Left cardiac atrium (tissue), 4 donors: ENCODE results near the gene SORT1. TPM values are rescaled to one million over a fixed set of nuclear protein-coding genes. Genes with fewer than 3 reads are reported as not detected.
"Not testable (repeated sequence)": the region's sequence is repeated elsewhere in the genome, so short reads cannot be mapped to it uniquely, and the experiment has no call there.

ENCODE experiments used
- ATAC-seq, 2 donors: fragments of 200-7000 bp; cut with Tn5 transposase; one replicate each; pipeline ENCODE4 v1.9.1; 2020; ENCODE audit warnings: mild to moderate bottlenecking in 2 of 2, moderate library complexity in 2 of 2
- DNase-seq: peaks from one replicate; pipeline ENCODE4 v3.0.0-alpha.2; 2020
- intact Hi-C, 2 donors: fragments of 100-400 bp; cut with DNase I; formaldehyde crosslinking; loops; one replicate each; pipeline versions ENCODE4 v1.14.1 to v1.15.1; 2022 to 2023
- total RNA-seq, 2 donors: library from RNA; stranded (reverse); fragmentation: NEBNext Ultra II Directional; extraction: Animal tissue kit (Norgen Biotek cat#: 25700); gene quantifications; one replicate each; pipeline ENCODE4 v1.2.1, GENCODE V29; 2021
- donor health status: DM: no; HTN: yes; CAD: no.
- donor health status: DM: no; HTN: yes; CAD: no; lungs with severe emphysema.
- donor health status: DM: yes; HTN: yes; CAD: no.
- donor health status: Dilated cardiomyopathy.

The SORT1 gene
- total RNA-seq, 2 donors from 2014 or later = 139 to 157 TPM

DNA sequence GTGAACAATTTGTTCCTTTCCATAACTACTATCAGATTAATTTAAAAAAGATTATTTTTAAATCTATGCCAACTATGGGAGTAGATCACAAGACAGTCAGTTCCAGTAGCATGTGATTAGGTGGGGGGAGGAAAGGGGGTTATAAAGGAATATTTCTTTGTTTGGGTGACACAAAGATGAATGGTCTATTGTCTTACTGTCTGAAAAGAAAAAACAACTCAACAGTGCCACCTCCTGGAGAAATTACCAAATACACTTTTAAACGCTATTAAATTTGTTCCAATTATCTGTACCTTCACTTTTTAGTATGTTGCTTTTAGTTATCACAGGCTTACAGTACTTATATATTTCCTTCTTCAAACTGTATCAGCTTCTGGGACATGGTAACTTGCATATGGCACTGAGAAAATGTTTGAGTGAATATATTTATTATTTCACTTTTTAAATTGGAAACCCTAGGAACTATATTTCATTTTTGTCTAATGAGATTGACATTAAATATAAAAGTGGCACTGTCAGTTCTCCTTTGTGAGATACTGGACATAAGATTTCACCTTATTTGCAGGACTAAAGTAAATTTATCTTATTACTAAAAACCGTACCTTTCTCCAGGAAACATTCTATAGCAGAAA, 1.7 kb upstream of the SORT1 start:
- intact Hi-C loops = loop anchor here (2.0 to 5.0 kb wide), 3 partner anchors 37 to 137 kb away; no protein-coding TSS in a partner anchor
- peak in 1 of 2 donors; percentile 4 for ATAC-seq
- no peak for DNase-seq

- intact Hi-C loops = loop anchor here (2.0 to 5.0 kb wide), 3 partner anchors 36 to 136 kb away; no protein-coding TSS in a partner anchor
- no peak for ATAC-seq
Measured at GRCh38 chr1:109398343-109399225, 866 bp upstream of the SORT1 start.

DNA sequence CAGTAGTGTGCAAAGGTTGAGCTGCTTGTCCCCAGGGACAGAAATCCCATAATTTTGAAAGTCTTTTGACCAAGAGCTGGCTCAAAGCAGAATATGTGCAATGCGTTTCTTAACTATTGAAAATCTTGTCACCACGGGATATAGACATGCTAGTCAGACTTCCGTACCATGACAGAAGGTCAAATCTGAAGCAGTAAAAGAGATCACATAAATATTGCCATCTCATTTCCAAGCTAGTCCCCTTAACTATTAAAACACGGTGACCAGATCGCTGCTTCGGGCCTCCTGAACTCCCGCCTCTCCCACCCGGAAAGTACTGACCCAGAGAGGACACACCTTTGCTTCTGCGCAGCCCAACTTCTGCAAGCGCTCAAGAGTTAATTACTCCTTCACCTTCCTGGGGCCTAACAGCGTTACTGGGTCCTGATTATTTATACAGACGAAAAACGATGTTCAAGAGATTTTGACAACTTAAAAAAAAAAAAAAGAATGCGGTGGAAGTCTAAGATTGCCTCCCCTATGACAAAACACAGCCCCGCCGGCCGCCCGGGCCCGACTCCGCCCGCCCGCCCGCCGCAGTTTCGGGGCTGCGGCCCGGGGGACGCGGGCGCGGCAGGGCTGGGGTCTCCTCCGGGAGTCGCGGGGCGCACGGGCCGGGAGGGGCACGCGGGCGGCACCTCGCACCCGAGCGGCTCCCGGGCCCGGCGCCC, 692 bp downstream of the SORT1 start:
- ATAC-seq (peak in 1 of 2 donors; percentile 1), DNase-seq (no peak)
- intact Hi-C loops = loop anchor here (5.0 kb wide), 2 partner anchors 35 to 135 kb away; no protein-coding TSS in a partner anchor

More at GRCh38 chr1:109398343-109399225, 866 bp upstream of the SORT1 start:
- DNase-seq = no peak

DNA sequence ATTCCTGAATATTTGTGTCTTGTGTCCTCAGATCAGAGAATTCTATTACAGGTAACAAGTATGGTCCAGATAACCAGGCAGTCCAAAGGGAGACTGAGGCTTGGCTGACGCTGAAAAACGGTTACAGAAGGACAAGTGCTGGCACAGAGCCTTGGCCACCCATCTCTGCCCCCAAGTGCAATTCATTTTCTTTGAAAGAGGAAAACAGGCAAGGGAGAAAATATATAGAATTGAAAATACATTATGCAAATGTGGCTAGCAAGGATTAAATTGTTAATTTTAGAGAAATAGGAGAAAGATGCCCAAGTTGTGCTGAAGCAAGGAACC, 1.2 kb downstream of the SORT1 start:
- no peak for ATAC-seq
- no peak for DNase-seq
- intact Hi-C loops = loop anchor here (5.0 kb wide), 2 partner anchors 34 to 134 kb away; no protein-coding TSS in a partner anchor

GRCh38 chr1:109395602-109396512, 1.9 kb downstream of the SORT1 start:
- no peak for ATAC-seq
- DNase-seq = no peak
- intact Hi-C loops = loop anchor here (5.0 kb wide), 2 partner anchors 34 to 134 kb away; no protein-coding TSS in a partner anchor

GRCh38 chr1:109395282-109395599, 2.5 kb downstream of the SORT1 start:
- DNase-seq, ATAC-seq: not testable (repeated sequence)
- intact Hi-C loops = loop anchor here (5.0 kb wide), 2 partner anchors 33 to 133 kb away; no protein-coding TSS in a partner anchor

DNA sequence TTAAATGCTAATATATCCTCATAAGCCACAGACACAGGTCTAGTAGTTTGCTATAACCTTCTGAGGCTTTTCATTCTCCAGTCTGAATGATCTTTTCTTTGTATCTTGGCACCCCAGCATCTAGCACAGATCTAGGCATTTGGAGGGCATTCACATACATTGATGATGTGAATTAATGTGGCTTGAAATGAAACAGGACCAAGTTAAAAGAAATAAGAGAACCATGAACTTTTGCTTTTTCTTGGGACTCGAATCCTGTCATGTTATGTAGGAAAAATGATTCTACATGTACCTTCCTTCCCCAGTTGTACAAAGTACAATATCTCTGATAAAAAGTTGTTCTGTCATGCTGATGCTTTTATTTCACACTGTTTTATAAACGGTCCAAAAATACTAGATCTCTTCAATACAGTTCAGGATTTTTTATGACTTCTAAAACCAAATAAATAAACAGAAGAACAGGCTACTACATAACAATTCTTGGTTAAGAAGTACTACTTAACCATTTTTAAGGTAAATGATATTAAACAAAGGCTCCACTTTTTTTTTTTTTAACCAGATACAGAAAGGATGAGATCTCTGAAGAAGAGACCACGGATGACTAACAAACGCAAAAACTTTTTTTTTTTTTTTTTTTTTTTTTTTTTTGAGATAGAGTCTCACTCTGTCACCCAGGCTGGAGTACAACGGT, 3.0 kb downstream of the SORT1 start:
- intact Hi-C loops = loop anchor here (5.0 kb wide), 2 partner anchors 32 to 132 kb away; no protein-coding TSS in a partner anchor
- DNase-seq (no peak), ATAC-seq (no peak)

GRCh38 chr1:109393617-109394233, 4.0 kb downstream of the SORT1 start:
- ATAC-seq = no peak
- DNase-seq = no peak
- intact Hi-C loops = no loop called here

DNA sequence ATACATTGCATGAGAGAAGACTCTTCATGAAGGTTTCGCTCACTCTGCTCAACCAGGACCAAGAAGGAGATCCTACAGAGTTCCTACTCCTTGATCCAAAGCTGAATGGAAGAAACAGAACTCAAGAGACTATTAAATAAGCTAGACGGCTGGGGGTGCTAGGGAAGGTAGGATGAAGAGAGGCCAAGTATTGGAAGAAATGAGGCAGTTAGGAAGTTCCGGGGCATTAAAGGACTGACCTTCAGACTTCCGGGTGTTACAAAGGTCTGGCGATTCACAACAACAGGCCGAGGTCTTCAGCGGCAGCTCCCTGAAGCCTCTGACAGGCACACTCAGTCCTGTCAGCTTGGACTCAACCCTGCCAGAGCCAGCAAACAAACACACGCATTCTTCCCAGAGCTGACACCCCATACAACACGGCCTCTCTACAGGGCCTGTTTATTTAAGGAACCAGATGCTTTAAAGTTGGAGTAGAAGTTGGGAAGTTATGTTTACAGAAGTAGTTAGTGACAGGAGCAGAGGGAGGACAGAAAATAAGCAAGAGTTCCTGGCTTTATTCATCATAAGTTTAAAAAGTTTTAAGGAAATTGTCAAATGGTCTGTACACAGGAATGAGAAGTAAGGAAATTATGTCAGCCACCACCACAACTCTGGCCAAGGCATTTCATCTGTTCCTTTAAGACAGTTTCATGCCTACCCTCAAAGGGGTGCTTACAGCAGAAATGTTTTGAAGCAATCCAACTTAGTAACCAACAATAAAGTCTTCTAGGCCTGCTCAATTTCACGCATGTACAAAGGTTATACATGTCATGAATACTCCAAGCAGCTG, 4.7 kb downstream of the SORT1 start:
- ATAC-seq (peak; percentile 69), DNase-seq (peak; percentile 71)
- intact Hi-C loops = no loop called here

DNA sequence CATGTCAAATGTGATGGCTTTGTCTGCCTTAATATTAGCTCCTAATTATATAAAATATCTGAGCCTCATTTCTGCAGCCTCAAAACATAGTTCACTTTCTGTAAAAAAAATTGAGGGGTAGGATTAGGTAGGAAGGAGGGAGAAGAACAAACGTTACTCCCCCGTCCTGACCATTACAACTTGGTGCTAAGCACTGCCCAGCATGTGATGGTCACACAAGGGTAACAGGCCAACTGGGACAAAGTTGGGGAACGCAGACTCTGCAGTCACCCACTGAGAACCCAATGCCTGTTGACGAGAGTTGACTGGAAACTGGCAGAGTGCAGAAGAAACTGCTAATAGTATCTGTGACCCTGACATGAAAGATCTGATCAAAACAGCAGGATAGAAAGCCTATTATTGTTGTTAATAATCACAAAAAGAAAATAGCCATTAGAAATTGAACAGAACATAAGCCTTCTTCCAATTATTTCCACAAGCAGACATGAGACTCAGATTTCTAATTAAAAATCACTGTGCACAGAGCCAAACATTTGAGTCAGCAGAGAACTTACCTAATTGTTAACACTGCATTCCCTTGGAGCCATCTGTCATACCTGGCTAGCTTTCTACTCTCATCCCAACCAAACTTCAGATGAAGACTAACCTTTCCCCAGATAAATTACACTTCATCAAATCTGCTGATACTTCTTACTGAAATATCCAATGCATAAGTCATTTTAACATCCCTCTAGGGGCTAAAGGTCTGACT, 5.5 kb downstream of the SORT1 start:
- ATAC-seq (peak; percentile 46 to 66), DNase-seq (peak; percentile 37)
- intact Hi-C loops = no loop called here

GRCh38 chr1:109391626-109392025, 6.1 kb downstream of the SORT1 start:
- ATAC-seq = no peak
- no peak for DNase-seq
- intact Hi-C loops = no loop called here

DNA sequence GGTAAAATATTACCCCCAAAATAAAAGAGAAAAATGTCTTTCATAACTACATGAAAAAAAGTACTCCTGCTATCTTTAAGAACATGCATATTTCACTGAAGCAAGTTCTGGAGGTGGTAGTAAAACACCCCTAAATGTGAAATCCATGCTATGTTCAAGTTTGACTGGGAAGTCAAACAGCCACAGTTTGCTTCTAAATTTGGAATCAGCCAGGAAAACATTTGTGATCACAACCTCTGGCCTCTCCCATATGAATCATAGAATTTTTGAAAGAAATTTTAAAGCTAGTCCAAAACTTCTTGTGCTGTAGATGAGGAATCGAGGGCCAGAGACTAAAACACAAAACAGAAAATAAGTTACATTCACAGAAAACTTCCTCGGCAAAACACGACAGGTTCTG, 6.6 kb downstream of the SORT1 start:
- no peak for DNase-seq
- intact Hi-C loops = no loop called here
- peak in 1 of 2 donors; percentile 30 for ATAC-seq

DNA sequence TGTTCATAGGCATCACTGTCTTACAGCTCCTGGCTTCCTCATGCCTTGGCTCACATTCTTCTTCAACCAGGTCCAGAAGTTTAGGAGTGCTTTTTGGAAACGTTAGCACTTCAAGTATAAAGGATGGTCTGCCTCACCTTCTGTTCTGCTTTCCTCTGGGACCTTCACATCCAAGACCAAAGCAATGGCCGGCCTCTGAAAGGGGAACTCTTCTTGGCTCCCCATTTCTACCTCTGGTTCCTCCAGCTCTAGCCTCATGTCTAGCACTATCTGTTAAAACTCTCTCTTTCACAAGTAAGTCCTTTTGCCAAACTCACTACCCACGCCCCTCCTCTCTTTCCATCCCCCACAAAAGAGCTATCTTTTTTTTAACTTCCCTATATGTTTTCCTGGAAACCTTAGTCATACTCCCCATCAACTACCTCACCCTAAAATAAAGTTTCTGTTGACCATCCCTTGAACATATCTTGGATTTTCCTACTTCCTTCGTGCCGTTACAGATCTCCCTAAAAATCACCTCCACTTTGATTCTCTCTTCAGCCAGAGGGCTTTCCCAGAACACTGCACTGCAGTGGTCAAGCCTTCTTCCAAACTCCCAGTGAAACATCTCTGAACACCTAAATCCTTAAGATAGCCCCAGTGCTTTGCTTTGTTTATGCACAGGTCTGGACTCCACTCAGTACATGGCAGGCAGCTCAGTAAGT, 7.9 kb downstream of the SORT1 start:
- ATAC-seq = no peak
- intact Hi-C loops = no loop called here
- no peak for DNase-seq

- no peak for DNase-seq
- ATAC-seq = peak in 1 of 2 donors; percentile 28
- intact Hi-C loops = no loop called here
Measured at GRCh38 chr1:109388884-109389637, 8.7 kb downstream of the SORT1 start.

DNA sequence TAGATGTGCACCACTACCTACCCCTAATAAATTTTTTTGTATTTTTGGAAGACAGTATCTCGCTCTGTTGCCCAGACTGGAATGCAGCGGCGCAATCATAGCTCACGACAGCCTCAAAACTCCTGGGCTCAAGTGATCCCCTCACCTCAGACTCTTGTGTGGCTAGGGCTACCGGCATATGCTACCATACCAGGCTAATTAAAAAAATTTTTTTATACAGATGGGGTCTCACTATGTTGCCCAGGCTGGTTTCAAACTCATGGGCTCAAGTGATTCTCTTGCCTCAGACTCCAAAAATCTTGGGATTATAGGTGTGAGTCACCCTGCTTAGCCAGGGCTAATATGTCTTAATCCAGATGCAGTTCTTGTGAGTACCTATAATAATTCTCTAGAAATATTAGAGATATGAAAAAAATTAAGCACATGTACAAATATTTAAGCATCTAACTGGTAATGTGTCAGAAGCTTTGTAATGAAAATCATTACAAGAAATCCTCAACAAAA, 9.5 kb downstream of the SORT1 start:
- DNase-seq = no peak
- intact Hi-C loops = no loop called here
- ATAC-seq = no peak
